ENCODE data around the gene GHR. TPM values are rescaled to one million over a fixed set of nuclear protein-coding genes. Genes with fewer than 3 reads are reported as not detected.

GHR gene
- total and polyA plus RNA-seq, 10 donors = 0.42 to 11.5 (median 5.1) TPM

- Histone ChIP-seq H3K4me1 (peaks cover 0 to 11% (median 8%) of the 10 kb centered on the region in 6 donors), H3K36me3 (no peaks in the 10 kb centered on the region), H3K4me3 (no peak overlapping the region), H3K27me3 (replicated peaks in 1 of 7) (peaks cover 0 to 15% (median 2%) of the 10 kb centered on the region in 7 donors), H3K27ac (no peak overlapping the region), H3K9me3 (no peaks in the 10 kb centered on the region)
- WGBS, 5 donors = 69 to 91% (median 82%) methylated on average over 1 of the region's 1 CpG
- DNase-seq = no peak
- TF ChIP-seq POLR2A (IDR thresholded peaks at IDR 0.05) = no peak
- TF ChIP-seq CTCF (IDR thresholded peaks at IDR 0.05 in 8 of 11, conservative IDR thresholded peaks at IDR 0.05 in 3 of 11) = no peak
- no peak for TF ChIP-seq POLR2AphosphoS5 (IDR thresholded peaks at IDR 0.05)
- intact Hi-C loops (cut with DNase I; ENCODE audit: low total_unique reads) = loop anchor here (10.0 kb wide), 1 partner anchor 145 kb away; no protein-coding TSS in a partner anchor
These were observed 6.5 kb downstream of the GHR start for GRCh38 chr5:42429694-42430093.

- no peaks in the 10 kb centered on the region for H3K4me1 ChIP-seq
- no peak overlapping the region for H3K27ac ChIP-seq
- no peak for TF ChIP-seq POLR2AphosphoS5 (IDR thresholded peaks at IDR 0.05)
- H3K4me3 ChIP-seq = no peak overlapping the region
- H3K9me3 ChIP-seq = no peaks in the 10 kb centered on the region
- no peaks in the 10 kb centered on the region for H3K27me3 ChIP-seq (replicated peaks in 1 of 7)
- intact Hi-C loops (cut with DNase I; ENCODE audit: low total_unique reads) = no loop called here
- no peak for DNase-seq
- no peaks in the 10 kb centered on the region for H3K36me3 ChIP-seq
These were observed 10.9 kb downstream of the GHR start for GRCh38 chr5:42434047-42434724.

- intact Hi-C loops (cut with DNase I; ENCODE audit: low total_unique reads) = no loop called here
- no peaks in the 10 kb centered on the region for H3K4me1 ChIP-seq
- H3K9me3 ChIP-seq = no peaks in the 10 kb centered on the region
- no peak overlapping the region for H3K27ac ChIP-seq
- TF ChIP-seq POLR2AphosphoS5 (IDR thresholded peaks at IDR 0.05) = no peak
- no peak for TF ChIP-seq CTCF (IDR thresholded peaks at IDR 0.05 in 8 of 11, conservative IDR thresholded peaks at IDR 0.05 in 3 of 11)
- TF ChIP-seq POLR2A (IDR thresholded peaks at IDR 0.05) = no peak
- H3K27me3 ChIP-seq (replicated peaks in 1 of 7) = no peaks in the 10 kb centered on the region
- H3K36me3 ChIP-seq = no peaks in the 10 kb centered on the region
- no peak overlapping the region for H3K4me3 ChIP-seq
- no peak for DNase-seq
These were observed 12.8 kb downstream of the GHR start for GRCh38 chr5:42436051-42436450.

GRCh38 chr5:42454216-42454995 is 31.2 kb downstream of the GHR start:
- 78 to 85% (median 80%) methylated on average over 5 of the region's 5 CpGs for WGBS, 5 donors
- no peaks in the 10 kb centered on the region for H3K4me1 ChIP-seq
- TF ChIP-seq CTCF (IDR thresholded peaks at IDR 0.05 in 8 of 11, conservative IDR thresholded peaks at IDR 0.05 in 3 of 11) (no peak), POLR2AphosphoS5 (IDR thresholded peaks at IDR 0.05) (no peak), POLR2A (IDR thresholded peaks at IDR 0.05) (no peak)

More at GRCh38 chr5:42454216-42454995, 31.2 kb downstream of the GHR start:
- no peak overlapping the region for H3K4me3 ChIP-seq
- no peak overlapping the region for H3K27ac ChIP-seq
- H3K36me3 ChIP-seq = no peaks in the 10 kb centered on the region
- no peak for DNase-seq
- no peaks in the 10 kb centered on the region for H3K27me3 ChIP-seq (replicated peaks in 1 of 7)
- H3K9me3 ChIP-seq = peaks cover 0 to 18% (median 3%) of the 10 kb centered on the region in 8 donors
- intact Hi-C loops (cut with DNase I; ENCODE audit: low total_unique reads) = no loop called here

All from spleen (tissue), 11 donors.